ENCODE data around the gene GLIS1.

Gene GLIS1

DNA sequence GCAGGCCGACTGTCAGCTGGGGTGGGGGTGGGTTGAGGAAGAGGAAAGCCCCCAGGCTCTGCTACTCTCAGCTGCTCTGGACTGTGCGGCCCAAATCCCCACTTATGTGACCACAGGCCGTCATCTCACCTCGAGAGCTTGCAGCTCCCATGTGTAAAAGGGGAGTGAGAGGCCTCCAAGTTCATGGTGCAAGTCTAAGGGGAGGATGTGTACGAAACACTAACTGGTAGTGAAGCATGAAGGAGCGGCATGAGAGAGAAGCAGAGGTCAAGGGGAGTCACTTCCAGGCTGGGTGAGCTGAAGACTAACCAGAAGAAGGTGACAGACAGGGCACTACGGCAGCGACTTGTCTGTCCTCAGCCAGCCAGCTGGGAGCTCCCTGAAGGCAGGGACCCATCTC lies 43.8 kb downstream of the GLIS1 start:
- H3K4me3 ChIP-seq (ENCODE audit: low read depth, low read length), result no peak overlapping the region
- TF ChIP-seq CTCF (IDR thresholded peaks at IDR 0.05; ENCODE audit: low read depth, low read length), result no peak

GRCh38 chr1:53694718-53695091 lies 44.3 kb downstream of the GLIS1 start:
- H3K4me3 ChIP-seq (ENCODE audit: low read depth, low read length), result no peak overlapping the region
- no peak for TF ChIP-seq CTCF (IDR thresholded peaks at IDR 0.05; ENCODE audit: low read depth, low read length)

GRCh38 chr1:53693773-53694717 lies 44.9 kb downstream of the GLIS1 start:
- no peak for TF ChIP-seq CTCF (IDR thresholded peaks at IDR 0.05; ENCODE audit: low read depth, low read length)
- H3K4me3 ChIP-seq (ENCODE audit: low read depth, low read length), result no peak overlapping the region

GRCh38 chr1:53693339-53693738 lies 45.6 kb downstream of the GLIS1 start:
- H3K4me3 ChIP-seq (ENCODE audit: low read depth, low read length), result no peak overlapping the region
- TF ChIP-seq CTCF (IDR thresholded peaks at IDR 0.05; ENCODE audit: low read depth, low read length), result no peak

DNA sequence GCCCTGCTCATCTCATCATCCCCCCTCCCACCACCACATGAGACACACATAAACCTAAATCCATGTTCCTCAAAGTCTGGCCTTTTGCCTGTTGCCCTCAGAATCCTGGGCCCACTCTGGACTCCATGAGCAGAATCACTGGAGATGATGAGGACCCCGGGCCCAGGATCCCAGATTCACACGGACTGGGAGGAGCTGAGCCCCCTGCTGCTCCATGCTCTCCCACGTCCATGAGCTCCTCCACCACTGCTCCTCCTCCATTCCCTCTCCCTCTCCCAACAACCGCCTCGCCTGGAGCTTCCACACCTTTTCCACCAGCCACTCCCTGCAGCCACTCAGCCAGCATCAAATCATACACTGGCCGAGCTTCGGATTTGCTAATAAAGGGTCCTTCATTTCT lies 47.6 kb downstream of the GLIS1 start:
- TF ChIP-seq CTCF (IDR thresholded peaks at IDR 0.05; ENCODE audit: low read depth, low read length), result no peak
- no peak overlapping the region for H3K4me3 ChIP-seq (ENCODE audit: low read depth, low read length)

DNA sequence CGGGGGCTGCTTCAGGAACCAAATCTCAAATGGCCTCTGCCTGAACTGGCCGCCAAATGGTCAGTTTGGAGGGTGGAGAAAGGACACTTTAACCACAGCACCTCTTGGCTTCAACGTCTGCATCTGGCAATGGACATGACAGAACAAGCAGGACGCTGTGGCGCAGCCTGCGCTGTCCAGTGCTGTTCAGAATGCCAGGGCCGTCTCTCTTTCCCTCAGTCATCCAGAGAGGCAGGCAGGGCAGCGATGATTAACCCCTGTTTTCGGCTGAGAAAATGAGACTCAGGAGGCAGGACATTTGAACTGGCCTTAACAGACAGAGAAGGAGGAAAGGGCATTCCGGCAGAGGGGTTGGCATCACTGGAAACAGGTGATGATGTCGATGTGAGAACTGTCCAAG lies 48.6 kb downstream of the GLIS1 start:
- TF ChIP-seq CTCF (IDR thresholded peaks at IDR 0.05; ENCODE audit: low read depth, low read length), result no peak
- H3K4me3 ChIP-seq (ENCODE audit: low read depth, low read length), result no peak overlapping the region

- TF ChIP-seq CTCF (IDR thresholded peaks at IDR 0.05; ENCODE audit: low read depth, low read length), result no peak
- H3K4me3 ChIP-seq (ENCODE audit: low read depth, low read length), result no peak overlapping the region
These were observed 49.1 kb downstream of the GLIS1 start for GRCh38 chr1:53689736-53690326.

All from WI38 (cell line).